H1 (cell line): ENCODE results near the gene COX19.

Experiments
- BRCA1 ChIP-seq: IDR thresholded peaks from 2 replicates; pipeline ENCODE4 v1.6.1; 2012; ENCODE audit warnings: low read depth, low read length, improper control_type of control experiment
- TF ChIP-seq, protein P1 (sequence below), 3 experiments: IDR thresholded peaks; 1 replicate in 2 of 3; 2 replicates in 1 of 3; pipeline versions ENCODE4 v1.5.1 to v1.6.1; 2011; ENCODE audit warnings: low read length in 3 of 3, mild to moderate bottlenecking in 3 of 3, inconsistent platforms in 2 of 3, low read depth in 1 of 3, moderate library complexity in 1 of 3; ENCODE audit not compliant: insufficient read depth in 1 of 3; ENCODE audit errors: control extremely low read depth in 1 of 3

DNA sequence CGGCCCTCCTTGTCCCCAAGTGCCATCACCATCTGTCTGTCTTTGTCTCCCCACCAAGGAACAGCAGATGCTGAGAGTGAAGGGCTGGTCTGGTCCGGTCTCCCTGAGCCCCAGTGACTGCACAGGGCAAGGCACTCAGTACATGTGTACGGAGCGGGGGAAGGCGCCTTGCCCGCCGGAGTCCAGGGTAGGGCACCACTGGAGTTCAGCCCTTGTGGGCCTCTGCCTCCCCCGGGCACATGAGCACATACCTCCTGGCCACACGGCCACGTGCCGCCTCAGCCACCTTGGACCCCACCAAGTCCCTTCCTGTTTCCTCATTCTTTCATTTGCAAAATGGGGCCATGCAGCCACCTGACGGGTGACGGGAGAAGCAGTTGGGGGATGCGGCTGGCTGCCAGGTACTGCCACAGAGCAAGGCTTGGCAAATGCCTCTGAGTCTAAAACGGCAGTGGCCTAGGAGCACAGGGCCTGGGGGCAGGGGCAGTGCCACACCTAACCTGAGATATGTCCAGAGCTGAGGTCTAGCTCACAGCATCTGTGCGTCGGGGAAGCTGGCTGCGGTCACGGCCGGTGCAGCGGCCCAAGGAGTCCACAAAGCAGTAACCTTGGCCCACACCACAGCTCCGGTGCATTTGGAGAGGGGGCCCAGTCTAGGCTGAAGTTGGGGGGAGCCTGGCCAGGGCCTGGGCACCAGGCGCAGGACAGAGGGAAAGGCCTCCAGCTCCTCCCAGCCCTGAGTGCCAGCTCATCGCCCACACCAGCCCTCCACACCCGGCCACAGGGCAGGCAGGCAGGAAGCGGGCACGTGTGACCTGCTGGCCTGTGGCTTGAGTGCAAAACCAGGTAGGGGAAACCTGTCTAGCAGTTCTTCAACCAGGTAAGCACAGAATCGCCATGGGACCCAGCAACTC, 26.1 kb downstream of the COX19 start:
- TF ChIP-seq BRCA1 = no peak
- TF ChIP-seq, protein P1, sequence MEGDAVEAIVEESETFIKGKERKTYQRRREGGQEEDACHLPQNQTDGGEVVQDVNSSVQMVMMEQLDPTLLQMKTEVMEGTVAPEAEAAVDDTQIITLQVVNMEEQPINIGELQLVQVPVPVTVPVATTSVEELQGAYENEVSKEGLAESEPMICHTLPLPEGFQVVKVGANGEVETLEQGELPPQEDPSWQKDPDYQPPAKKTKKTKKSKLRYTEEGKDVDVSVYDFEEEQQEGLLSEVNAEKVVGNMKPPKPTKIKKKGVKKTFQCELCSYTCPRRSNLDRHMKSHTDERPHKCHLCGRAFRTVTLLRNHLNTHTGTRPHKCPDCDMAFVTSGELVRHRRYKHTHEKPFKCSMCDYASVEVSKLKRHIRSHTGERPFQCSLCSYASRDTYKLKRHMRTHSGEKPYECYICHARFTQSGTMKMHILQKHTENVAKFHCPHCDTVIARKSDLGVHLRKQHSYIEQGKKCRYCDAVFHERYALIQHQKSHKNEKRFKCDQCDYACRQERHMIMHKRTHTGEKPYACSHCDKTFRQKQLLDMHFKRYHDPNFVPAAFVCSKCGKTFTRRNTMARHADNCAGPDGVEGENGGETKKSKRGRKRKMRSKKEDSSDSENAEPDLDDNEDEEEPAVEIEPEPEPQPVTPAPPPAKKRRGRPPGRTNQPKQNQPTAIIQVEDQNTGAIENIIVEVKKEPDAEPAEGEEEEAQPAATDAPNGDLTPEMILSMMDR (IDR thresholded peaks at IDR 0.05; ENCODE audit: control extremely low read depth in 1 of 3, insufficient read depth in 1 of 3, low read depth in 1 of 3, low read length in 3 of 3) = no peak
